IPS-NIHi7 (cell line): ENCODE measurements around the gene SEMA6B.

ENCODE experiments used
- DNase-seq: peaks from one replicate; pipeline ENCODE4 v3.0.0; 2012; ENCODE audit warnings: mixed read lengths; ENCODE audit errors: extremely low spot score

Gene SEMA6B

DNA sequence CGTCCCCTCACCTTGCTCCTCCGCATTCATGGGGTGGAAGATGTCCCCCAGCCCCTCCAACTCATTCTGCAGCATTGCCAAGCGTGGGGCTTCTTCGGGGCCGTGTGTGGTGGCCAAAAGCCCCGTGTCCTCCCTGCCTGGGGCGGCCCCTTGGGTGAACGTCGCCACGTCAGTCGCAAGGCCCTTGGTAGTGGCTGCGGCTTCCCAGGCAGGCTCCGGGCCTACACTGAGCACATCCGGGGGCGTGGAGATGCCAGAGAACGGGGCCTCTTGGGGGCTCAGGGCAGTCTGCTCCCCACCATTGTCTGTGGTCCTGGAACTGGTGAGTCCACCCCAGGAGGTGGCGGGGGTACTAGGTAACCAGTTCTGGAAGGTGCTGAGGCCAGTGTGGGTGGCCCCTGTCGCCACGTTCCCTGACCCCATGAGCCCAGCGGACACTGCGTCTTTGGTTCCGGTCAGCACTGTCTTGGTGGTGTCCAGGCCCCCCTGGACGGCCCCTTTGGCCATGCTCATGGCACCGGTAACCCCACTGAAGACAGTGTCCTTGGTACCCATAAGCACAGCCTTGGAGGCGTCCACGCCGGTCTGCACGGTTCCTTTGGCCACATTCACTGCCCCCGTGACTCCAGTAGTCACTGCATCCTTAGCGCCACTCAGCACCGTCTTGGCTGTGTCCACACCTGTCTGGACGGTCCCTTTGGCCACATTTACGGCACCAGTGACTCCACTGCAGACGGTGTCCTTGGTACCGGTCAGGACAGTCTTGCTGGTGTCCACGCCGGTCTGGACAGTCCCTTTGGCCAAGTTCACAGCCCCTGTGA lies 48.8 kb downstream of the SEMA6B start:
- DNase-seq, result no peak

DNA sequence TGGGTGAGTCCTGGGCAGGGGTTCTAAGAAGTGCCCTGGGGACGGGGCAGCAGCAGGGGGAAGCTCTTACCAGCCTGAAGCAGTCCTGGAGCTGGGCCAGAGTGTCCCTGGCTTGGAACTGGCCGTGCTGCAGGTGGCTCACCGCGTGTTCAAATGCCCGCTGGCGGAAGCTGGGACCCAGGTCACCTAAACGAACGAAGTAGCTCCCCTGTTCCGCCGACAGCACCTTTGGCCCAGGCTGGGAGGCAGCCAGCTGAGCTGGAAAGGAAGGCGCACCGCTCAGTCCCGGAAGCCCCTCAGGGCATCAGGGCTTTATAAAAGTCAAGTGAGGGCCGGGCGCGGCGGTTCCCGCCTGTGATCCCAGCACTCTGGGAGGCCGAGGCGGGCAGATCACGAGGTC lies 50.8 kb downstream of the SEMA6B start:
- no peak for DNase-seq

DNA sequence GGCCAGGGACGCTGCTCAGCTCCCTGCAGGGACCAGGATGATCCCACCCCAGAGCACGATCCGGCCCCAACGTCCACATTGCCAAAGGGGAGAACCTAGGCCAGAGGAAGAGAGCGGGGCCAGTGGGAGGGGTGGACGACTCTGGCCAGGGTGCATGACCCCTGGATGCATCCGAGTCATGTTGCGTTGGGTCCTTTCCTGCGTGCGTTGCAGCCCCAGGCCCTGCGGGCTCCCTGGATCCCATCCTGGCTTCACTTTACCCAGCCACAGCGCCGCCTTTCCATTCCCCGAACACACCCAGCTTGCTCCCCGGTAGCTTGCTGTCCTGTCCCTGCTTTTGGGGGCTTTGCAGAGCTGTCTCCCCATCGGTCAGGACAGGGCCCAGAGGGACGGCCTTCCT lies 51.7 kb downstream of the SEMA6B start:
- DNase-seq, result no peak

DNA sequence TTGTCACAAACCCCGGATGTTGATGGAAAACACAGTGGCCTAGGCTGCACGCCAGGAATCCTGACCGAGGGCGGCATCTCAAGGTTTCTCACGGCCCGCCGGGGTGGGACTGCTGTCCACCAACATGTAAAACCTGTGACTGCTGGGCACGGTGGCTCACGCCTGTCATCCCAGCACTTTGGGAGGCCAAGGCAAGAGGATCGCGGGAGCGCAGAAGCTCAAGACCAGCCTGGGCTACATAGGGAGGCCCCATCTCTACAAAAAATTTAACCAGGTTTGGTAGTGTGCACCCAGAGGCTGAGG lies 52.4 kb downstream of the SEMA6B start:
- DNase-seq, result no peak

DNA sequence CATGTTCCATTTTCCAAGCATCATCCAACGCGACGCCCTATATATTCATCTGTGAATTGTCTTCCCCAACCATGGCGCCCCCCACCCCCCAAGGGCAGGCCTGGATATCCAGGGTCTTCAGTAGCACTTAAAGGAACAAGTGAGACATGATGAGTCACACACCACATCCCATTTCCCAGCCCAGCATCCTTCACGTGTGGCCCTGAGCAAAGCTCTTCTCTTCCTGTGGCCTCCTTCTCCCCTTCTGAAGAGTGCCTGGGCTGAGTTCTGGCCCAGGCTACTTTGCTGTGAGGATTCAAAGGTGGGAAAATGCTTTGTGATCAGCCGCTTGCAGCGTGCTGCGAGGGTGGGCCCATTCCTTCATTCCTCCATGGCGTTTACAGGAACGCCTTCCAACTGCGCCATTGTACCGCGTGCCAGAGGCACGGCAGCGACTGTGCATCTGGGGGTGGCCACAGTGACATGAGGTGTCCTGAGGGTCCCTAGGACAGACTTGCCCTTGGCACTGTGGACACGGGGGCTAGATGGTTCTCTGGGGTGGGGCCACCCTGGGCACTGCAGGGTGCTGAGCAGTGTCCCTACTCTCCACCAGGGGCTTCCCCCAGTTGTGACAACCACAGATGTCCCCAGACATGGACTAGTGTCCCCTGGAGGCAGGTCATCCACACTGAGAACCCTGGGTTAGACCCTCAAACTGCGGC lies 52.9 kb downstream of the SEMA6B start:
- DNase-seq, result no peak

DNA sequence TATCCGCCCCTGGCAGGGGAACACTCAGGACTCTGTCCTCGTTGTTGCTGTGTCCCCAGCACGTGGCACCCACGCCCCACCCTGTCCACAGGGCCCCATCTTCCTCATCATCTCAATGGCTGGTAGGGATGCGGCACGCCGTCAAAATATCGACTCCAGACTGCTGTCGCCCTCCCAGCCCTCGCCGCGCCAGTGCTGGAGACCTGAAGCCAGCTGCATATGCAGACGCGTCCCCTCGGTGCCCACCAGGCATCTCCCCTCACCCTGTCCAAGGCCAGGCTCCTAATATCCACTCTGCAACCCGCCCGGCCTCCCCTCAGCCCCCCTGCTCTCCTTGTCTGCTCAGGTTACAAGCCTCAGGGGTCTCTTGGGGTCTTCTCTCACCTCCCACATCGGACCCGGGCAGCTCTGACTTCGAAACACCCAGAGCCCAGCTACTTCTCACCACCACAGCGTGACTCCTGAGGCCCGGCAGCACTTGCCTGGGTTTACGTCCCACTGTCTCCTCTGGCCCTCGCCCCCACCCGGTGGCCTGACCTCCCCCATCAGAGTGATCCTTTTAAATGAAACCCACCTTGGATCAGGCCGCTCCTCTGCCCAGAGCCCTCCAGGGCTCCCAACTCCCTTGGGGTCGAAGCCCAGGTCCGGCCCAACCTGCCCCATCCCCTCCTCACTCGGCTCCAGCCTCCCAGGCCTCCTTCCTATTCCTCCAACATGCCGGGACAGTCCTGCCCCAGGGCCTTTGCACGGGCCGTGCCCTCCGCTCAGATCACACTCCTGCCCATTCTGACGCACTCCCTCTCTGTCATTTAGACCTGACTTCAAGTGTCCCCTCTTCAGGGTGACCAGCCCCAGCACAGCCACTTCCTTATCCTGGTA lies 53.7 kb downstream of the SEMA6B start:
- DNase-seq, result no peak

DNA sequence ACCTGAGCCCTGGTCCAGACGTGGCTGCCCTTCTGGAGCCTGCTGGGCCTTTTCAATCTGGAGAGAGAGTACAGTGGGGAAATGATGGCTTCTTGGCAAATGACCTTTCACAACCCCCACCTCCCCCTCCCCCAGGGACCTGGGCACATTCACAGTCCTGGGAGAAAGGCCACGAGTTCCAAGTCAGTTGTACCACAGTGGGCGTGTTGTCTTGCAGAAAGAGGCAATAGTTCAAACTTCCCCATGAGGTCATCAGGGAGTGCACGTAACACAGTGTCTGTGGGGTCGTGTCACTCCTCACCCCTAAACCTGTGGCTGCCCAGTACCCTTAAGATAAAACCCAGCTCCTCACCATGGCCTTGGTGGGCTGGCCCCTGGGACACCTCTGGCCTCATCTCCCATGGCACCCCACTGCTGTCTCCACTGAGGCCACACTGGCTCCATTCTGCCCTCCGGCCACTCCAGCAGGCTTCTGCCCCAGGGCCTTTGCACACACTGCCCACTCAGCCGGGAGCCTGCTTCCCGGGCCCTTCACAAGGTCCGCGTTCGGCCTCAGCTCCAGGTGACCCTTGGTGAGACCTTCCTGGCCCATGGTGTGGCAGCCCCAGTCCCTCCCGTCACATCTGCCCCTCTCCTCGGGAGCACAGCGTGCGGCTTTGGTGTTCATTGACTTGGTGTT lies 54.5 kb downstream of the SEMA6B start:
- DNase-seq, result no peak

DNA sequence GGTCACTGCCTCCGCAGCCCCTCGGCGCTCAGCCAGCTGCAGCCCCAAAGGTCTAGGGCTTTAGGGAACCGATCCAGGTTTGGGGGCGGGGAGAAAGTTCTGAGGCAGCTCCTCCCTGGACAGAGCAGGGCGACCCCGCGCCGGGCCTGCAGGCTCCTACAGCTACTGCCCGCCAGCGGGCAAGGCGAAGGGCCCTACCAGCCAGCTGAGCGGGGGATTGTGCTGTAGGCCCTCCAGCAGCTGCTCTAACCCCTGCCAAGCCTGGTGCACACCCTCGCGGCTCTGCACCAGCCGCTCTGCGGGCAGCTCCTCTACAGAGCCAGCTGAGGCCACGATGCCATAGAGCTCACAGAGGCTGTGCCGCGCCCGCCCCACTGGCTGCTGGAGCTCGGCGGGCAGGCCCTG lies 55.2 kb downstream of the SEMA6B start:
- no peak for DNase-seq

DNA sequence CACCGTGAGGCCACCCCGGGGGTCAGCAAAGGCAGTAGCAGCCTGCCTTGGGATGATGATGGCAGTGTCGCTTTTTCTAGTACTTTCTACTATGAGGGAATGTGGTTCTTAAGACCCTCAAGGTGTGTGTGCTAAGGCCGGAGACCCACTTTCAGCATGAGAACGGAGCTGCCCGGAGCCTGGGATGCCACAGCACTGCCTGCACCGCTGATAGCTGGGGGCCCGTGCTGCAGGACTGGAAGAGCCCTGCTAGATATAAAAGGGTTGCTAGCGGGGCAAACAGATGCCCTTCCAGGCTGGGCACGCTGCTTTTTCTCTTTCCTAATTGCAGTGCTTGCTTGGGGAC lies 55.7 kb downstream of the SEMA6B start:
- DNase-seq, result no peak

DNA sequence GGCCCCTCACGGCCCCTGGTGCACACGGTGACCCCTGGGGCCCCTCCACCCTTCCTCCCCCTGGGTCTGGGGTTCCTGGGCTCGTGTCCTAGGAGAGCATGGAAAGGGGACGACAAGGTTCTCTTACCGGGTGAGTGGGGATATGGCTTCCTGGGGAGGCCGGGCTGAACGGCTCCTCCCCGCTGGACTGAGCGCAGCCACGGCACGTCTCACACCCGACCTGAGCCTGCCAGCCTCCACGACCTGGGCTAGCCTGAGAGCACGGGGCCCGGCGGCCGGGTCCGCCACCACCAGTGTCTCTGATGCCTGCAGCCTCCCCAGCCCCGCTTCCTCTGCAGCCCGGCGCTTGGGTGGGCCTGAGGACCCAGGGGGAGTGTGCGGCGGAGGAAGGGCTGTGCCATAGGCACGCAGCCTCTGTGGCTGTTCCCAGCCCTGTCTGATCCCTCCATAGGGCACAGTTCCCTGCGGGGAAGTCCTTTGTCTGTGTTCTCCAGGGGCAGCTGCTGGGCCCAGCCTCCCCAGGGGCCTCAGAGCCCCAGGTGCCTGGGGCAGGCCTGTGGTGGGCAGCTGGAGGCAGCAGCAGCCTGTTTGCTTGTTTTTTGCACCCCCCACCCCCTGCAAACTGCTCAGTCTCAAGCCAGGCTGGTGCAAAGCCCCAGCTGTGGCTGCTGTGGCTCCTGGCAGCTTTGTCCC lies 56.2 kb downstream of the SEMA6B start:
- DNase-seq, result no peak

DNA sequence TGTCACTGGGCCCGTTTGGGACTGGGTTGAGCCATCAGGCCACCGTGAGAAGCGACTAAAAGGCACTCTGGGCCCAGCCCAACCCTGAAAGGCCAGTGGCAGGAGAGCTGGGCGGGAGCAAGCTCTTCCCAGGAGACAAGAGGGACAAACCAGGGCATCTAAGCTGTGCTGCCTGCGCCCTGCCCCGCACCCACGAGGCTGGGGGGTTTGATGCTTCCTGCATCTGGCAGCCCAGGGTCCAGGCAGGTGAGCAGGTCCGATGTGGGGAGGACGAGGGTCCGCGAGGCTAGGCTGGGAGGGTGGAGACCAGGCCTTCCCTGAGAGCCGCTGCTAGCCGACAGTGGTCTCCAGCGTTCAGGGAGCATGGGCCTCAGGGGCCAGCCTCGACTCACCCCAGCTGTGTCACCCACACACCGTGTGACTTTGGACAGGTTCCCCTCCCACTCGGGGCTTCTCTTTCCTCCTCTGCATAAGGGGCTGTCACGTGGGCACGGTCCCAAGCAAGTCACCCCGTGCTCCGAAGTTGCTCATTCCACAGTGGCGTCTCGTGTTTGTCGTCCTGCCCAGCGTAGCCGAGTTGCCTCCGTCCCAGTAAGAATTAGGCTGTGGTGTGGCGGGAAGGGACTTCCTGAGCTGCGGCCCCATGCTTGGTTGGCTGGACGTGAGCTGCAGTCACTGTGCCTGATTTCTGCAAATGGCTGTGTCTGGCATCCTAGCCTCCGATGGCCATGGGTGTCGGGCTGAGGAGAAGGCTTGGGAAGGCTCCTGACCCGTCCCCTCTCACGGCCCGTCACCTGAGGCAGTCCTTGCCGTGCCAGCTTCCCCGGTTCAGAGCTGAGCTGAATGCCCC lies 57.0 kb downstream of the SEMA6B start:
- no peak for DNase-seq

DNA sequence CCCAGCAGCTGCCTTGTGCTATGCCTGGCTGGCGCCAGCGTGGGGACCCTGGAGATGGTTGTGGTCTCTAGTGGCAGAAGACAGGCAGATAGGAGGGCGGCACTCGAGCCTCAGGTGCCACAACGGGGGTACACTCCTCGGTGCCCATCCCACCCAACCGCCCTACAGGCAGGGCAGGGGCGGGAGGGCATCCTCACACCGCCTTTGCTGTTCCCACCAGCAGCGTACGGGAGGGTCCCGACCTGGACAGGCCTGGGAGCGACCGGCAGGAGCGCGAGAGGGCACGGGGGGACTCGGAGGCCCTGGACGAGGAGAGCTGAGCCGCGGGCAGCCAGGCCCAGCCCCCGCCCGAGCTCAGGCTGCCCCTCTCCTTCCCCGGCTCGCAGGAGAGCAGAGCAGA lies 57.8 kb downstream of the SEMA6B start:
- no peak for DNase-seq

DNA sequence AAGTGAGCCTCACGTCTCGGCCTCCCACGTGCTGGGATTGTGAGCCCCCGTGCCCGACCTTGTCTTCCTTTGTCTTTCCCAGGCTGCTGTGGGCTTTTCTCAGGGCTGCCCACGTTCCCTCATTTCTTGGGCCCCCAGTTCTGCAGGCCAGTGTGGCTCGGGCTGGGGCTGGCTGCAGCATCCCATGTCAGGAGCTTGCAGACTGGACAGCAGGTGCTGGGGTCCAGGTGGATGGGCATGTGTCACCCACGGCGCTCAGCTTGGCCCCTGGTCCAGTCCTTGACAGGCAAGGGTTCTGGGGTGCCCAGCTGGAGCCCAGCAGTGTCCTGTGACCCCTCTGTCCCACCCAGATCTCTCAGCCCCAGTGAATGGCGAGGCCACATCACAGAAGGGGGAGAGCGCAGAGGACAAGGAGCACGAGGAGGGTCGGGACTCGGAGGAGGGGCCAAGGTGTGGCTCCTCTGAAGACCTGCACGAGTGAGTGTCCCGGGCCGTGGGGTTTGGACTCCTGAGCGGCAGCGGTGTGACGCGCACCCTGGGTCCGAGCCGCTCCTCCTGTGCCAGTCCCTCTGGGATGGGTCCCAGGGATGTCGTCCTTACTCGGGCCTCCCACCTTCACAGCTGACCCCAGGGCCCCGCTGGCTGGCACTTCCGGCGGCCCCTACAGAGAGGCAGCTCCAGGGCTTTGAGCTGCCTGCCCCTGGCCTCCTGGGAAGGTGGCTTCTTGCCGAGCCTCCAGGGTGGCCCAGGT lies 58.5 kb downstream of the SEMA6B start:
- no peak for DNase-seq

DNA sequence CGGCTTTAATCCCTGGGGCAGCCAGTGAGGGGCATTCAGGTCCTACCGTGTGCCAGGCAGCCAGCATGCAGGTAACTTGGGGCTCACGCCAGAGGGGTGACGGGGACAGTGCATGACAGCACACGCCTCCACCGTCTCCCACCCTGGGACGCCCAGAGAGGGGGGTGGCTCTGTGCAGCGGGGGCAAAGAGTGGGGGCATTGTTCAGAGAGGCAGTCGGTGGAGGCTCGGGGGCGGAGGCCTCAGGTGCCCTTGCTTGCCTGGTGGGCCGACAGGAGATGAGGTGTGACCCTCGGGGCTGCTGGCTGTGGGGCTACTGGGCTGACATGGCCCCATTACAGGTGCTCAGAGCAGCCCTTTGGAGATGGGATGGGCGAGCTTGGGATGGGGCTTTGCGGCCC lies 59.6 kb downstream of the SEMA6B start:
- DNase-seq, result no peak

DNA sequence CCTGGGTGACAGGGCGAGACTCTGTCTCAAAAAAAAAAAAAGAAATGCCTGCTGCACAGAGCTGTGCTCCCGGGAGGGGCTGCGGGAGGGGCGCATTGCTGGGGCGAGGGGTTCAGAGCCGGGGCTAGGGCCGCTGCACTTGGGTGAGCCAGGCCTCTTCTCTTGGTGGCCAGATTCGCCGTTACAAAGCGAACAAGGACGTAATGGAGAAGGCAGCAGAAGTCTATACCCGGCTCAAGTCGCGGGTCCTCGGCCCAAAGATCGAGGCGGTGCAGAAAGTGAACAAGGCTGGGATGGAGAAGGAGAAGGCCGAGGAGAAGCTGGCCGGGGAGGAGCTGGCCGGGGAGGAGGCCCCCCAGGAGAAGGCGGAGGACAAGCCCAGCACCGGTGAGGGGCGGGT lies 60.2 kb downstream of the SEMA6B start:
- DNase-seq, result no peak

DNA sequence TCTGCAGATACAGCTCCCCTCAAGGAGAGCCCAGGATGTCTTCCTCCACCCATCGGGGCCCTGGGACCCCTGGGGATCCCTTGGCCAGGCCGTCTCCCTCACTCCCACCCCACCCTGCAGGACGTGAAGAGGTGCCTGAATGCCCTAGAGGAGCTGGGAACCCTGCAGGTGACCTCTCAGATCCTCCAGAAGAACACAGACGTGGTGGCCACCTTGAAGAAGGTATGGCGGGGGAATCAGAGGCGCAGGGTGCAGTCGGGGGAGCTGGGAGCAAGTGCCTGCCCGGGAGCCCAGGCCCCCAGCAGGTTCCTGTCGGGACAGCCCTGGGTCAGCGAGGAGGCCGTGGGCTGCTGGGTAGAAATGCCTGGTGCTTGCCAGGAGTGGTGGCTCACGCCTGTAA lies 60.8 kb downstream of the SEMA6B start:
- no peak for DNase-seq

DNA sequence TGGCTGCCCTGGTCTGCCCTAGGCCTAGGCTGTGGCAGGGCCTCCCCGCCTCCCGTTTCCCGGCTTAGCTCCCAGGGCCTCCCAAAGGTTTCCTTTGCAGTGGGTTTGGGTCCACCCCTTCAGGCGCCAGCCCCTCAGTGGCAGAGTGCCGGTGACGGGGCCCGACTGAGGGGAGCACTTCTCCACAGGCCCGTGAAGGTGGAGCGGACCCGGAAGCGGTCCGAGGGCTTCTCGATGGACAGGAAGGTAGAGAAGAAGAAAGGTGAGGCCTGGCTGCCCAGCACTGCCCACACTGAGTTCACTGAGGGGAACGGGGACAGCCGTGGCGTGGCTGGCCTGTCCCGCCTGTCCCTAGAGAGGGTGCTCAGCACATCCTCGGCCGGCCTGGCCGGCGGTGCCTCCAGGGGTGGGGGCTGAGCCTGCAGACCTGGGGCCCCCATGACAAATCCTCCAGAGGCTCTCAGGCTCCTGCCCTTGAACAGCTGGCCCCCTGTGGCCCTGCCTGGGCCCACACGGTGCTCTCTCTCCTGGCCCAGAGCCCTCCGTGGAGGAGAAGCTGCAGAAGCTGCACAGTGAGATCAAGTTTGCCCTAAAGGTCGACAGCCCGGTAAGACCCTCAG lies 61.6 kb downstream of the SEMA6B start:
- no peak for DNase-seq

DNA sequence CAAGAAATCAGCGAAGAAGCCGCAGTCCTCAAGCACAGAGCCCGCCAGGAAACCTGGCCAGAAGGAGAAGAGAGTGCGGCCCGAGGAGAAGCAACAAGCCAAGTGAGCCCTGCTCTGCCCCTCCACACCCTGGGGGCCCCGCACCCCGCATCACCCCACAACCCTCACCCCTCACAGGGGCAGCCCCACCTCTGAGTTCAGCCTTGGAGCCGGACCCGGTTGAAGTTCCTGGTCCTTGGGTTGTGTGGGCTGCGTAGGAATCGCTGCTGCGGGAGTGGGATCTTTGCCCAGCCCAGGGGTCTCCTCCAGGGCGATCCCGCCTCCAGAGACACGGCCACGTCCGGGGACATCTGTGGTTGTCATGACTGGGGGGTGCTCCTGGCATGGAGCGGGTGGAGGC lies 63.2 kb downstream of the SEMA6B start:
- no peak for DNase-seq

DNA sequence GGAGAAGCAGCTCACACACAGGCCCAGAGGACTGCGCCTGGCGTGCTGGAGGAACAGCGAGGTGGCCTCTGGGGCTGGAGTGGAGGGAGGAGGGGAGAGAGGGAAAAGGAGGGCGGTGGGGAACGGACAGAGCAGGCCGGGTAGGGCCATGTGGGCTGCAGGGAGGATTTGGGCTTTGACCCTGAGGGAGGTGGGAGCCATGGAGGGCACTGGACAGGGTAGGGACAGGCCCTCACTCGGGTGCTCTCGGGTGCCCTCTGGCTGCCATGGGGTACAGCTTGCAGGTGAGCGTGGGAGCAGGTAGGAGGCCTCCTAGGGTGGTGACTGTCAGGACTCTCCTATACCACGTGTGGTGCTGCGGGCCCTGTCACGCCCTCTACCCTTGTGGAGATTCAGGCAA lies 64.0 kb downstream of the SEMA6B start:
- DNase-seq, result no peak

DNA sequence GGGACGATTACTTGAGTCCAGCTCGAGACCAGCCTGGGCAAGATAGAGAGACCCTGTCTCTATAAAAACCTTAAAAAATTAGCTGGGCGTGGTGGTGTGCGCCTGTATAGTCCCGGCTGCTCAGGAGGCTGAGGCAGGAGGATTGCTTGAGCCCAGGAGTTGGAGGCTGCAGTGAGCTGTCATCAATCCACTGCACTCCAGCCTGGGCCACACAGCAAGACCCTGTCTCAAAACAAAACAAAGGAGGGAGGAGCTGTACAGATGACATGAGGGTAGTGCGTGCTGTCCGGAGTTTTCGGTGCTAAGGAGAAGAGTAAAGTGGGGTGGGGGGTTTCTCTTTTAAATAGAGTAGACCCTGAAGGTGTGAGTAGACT lies 64.8 kb downstream of the SEMA6B start:
- DNase-seq, result no peak
